HG02610 (cell line): ENCODE data around the gene MCTP1.

Source experiments
- ATAC-seq: cut with Tn5 transposase; IDR thresholded peaks from one replicate; pipeline ENCODE4 v1.9.1; 2021; ENCODE audit warnings: mild to moderate bottlenecking, moderate library complexity; ENCODE audit not compliant: unreplicated experiment

Gene MCTP1

DNA sequence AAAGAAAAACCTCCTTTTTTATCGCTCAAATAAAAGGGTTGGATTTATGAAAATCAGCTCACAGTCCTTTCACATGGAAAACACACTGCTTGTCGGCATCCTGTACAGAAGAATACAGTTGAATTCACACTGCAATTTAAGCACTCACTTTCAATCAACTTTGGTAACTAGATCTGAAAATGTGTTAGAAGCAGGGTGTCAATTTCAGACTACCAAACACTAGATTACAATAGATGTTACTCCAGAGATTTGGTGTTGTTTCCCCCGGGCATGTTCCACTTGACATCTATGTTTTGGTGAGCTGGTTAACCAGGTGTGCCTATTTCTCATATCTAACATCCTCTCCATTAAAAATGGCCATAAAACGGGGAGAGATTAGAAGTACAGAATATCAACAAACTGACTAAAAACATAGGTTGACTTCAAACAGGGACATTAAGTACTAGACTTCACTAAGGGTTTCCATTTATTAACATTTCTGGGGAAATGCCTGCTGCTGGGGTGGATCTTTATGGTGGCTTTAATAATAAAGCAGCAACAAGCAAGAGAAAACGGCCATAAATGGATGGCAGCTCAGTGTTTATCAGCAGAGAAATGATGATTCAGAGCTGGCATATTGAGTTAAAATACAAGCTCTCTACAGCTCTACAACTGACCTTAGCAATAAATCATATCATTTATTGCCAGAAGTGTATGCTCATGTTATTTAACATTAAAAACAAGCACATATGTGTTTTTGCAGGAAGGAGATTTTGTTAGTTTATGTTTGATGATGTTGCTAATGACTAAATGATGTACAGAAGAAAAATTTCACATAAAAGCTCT, 507.6 kb downstream of the MCTP1 start:
- ATAC-seq = no peak

DNA sequence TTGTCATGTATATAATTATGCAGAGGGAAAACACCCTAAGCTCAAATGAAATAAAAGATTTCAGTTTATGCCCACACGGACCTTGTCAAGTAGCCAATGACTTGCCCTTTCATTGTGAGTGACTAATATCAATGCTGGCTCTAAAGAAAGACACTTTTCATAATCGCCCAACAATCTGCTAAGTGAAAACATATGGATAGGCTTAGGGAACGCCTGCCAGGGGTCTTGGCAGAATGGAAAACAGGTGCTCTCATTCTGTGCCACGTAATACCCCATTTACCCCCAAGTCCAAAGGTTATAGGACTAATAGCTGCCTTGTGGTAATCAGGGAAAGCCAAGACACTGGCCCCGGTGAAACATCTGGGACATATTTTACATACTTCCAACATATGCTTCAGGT, 508.7 kb downstream of the MCTP1 start:
- ATAC-seq = no peak

DNA sequence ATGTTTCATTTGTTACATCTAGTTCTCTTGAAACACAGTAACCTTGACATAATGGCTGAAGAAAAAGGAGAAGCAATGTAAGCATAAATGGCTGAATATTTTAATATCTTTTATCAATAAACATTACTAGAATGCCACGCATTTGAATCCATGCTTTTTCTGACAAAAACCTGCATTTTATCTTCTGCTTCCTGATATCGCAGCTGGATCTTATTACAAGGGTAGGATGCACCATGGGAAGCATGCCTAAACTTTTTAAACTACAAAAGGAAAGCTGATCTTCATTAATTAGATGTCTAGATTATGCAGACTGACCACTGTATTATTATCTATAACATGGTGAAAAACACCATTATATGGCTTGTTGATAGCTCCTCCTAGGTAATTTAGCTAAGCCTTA, 509.8 kb downstream of the MCTP1 start:
- no peak for ATAC-seq

DNA sequence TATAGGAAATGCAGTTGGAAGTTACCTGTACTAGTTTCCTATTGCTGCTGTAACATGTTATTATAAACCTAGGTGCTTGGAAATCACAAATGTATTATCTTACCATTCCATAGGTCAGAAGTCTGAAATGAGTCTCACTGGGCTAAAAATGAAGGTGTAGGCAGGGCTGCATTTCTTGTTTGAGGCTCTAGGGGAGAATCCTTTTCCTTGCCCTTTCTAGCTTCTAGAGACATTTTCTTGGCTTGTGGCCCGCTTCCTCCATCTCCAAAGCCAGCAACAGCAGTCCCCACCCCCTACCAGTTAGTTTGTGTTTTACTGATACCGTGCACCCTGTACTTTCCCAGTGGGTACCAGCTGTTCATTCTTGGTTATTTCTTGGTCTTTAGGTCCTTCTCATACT, 513.2 kb downstream of the MCTP1 start:
- ATAC-seq = peak; percentile 55

DNA sequence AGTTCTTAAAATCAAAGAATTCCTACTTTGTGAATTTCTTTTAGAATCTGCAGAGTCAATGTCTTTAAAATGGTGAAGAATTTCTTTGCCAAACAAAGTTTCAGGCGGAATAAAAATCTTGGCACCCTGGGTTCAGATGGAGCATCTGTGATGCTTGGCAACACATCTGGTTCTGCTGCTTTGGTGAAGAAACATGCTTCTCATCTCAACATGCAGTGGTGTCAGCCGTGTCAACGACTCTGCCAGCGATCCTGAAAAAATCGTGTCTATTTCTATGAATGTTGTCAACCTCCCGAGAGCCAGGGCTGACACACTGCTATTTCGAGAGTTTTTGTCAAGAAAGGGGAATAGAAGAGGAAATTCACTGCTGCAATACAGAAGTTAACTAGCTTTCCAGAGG, 514.9 kb downstream of the MCTP1 start:
- ATAC-seq = no peak

DNA sequence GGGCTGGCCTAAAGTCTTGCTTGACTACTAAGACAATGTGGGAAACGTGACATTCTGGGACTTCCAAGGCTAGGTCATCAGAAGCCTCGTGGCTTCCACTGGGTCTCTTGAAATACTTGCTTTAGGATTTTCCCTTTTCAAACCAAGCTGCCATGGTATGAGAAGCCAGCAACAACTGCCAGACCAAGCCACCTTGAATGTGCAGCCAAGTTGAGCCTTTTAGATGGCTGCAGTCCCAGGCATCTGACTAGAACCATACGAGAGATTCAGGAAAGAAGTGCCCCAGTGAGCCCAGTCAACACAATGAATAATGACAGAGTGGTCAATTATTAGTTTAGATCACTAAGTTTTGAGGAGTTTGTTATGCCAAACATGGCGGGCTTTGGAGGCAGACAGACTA, 523.1 kb downstream of the MCTP1 start:
- no peak for ATAC-seq

DNA sequence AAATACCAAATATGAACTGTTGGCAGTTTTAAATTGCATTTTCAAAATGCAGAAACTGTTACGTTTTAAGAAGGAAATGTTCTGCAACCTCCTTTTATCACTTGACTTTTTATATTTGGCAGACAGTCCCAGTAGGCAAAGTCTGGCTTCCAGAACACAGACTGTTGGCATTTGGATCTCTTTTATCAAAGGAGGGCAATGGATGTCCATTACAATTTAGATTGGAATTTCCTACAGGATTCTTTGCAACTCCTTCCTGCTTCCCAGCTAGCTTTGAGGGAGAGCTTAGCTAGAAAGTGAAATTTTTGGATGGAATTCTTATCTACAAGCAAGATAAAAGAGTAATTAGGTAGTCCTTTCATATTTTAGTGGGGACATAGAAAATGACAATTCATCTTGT, 523.8 kb downstream of the MCTP1 start:
- ATAC-seq = no peak

DNA sequence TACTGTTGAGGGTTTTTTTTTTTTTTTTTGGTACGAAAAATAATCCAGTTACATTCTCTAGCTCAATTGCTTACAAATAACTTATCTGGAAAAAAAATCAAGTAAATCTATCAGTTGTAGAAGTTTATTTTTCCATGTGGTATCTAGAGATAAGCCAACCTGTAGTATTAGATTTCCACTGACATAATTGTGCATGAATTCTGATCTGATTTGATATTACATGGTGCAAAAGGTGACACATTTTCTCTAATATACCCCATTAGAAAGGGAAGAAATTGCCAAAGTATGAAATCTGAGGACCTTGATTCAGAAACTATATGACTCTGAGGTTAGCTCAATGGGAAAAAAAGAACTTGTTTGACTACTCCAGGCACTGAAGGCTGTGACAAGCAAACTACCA, 524.9 kb downstream of the MCTP1 start:
- no peak for ATAC-seq

DNA sequence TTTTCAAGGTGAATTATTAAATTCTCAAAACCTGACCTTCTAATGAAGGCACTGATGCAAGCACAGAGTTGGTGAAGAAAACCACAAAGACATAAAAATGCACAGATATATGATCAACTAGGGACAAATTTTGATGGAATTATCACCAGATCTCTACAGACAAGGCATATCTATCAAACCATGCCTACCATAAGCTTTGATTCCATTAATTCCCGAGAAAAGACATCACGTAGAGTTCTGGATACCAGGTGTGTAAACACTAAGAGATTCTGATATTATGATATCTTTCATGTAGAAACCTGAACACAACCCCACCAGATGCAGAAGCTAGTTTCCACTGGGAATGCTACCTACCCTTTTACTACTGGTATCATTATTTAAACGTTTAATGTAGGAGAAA, 525.9 kb downstream of the MCTP1 start:
- no peak for ATAC-seq

DNA sequence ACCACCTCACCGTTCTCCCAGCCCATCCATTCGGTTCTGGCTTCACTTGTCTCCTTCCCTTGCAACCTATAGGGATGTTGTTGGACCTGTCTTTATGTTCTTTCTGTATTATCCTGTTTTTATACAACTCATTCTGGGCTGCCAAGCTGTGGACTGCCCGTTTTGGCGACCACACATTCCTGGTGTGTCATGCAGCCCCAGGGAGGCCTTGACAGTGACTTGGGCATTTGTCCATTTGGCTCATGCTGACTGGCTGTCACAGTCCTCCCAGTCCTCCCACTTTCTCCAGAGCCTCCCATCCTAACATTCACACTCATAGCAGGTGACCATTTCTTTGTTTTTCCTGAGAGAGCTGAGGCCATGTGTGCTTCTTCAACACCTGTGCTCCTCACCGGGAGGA, 530.1 kb downstream of the MCTP1 start:
- ATAC-seq = no peak

DNA sequence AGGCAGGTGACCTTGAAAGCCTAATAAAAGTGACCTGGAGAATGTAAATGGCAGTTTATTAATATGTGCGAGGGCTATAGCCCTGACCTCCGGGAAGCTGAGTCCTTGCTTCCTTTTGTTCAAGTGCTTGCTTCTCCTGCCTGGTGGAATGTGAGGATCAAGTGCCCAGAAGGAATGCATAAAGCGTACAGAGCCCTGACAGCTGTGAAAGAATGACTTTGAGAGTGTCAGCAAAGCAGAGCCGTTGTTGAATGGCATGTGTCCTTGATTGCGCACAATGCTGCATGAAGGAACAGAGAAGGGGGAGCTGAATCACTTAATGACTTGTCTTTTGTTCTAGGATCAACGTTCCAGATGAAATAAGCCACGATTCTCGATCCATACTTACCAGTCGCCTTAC, 533.4 kb downstream of the MCTP1 start:
- no peak for ATAC-seq

DNA sequence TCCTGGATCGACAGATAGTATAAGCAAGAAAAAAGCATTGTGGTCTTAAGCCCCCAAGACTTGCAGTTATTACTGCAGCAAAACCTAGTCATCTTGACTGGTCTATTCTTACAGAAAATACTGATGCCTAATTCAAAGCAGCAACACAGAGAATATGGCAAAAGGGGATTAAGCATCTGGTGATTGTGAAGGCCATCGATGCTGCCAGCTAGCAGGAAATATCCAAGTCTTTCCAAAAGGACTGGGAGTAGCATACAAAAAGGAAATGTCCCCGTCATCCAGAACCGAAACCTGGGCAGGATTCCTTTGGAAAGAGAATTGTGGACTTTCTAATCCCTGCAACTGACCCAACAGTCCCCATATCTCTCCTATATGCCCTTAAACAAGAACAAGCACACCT, 534.2 kb downstream of the MCTP1 start:
- ATAC-seq = no peak

DNA sequence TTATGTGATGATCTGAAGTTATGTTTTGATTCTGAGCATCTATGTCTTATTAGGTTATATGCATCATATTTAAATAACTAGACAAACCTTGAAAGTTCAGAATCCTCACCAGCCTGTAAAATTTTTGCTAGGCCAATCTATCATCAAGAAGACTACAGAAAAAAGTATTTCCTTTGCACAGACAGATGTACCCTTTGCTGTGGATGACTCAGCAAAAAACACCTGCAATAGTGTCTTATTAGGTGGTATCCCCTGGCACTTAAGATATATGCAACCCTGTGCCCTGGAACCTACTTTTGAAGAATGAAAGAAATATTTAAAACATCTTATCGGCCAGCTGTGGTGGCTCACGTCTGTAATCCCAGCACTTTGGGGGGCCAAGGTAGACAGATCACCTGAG, 535.9 kb downstream of the MCTP1 start:
- no peak for ATAC-seq

DNA sequence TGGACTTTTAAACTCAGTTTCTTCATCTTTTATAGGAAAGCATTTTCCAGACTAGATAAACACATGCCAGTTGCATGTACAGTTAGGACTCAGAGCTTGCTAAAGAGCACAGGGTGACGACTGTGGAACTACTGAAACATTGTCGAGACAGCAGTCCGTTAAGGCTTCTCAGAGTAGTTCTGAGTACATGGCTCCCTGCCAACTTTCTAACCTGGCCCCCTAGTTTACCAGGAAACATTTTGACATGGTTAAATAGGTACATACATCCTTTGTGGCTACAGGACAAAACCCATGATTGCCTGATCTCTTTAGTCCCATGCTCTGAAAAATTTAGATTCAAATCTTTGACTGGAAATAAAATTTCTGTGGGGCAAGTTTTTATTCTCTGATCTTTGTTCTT, 536.7 kb downstream of the MCTP1 start:
- ATAC-seq = no peak

DNA sequence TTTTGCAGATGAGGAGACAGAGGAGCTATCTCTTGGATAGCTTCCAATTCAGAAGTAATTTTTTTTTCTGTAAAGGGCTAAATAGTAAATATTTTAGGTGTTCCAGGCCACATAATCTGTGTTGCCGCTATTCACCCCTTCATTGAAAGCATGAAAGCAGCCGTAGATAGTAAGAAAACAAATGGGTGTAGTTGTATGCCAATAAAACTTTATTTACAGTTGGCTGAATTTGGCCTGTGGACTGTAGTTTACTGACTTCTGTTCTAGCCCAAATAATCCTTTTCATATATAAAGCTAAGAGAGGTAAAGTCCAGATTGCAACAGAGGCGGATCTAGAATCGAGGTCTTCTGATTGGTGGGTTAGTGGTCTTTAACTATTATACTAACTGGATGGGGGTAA, 537.5 kb downstream of the MCTP1 start:
- ATAC-seq = no peak

DNA sequence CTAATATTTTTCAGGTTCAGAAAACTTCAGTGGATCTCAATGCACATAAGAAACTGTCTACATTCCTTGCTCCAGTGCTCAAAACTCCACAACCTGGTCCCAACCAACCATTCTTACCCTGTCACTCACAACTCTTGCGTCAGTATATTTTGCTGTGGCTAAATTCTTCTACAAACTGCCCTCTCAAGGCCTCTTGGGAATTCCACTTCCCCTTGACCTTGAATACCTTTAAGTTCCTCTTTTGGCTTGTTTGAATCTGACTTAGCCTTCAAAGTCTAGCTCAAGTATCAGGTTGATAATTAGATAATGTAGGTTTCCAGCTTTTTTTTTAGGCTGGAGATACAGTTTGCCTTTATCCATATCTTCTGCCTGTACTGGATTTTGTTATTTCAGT, 538.2 kb downstream of the MCTP1 start:
- peak; percentile 40 for ATAC-seq

DNA sequence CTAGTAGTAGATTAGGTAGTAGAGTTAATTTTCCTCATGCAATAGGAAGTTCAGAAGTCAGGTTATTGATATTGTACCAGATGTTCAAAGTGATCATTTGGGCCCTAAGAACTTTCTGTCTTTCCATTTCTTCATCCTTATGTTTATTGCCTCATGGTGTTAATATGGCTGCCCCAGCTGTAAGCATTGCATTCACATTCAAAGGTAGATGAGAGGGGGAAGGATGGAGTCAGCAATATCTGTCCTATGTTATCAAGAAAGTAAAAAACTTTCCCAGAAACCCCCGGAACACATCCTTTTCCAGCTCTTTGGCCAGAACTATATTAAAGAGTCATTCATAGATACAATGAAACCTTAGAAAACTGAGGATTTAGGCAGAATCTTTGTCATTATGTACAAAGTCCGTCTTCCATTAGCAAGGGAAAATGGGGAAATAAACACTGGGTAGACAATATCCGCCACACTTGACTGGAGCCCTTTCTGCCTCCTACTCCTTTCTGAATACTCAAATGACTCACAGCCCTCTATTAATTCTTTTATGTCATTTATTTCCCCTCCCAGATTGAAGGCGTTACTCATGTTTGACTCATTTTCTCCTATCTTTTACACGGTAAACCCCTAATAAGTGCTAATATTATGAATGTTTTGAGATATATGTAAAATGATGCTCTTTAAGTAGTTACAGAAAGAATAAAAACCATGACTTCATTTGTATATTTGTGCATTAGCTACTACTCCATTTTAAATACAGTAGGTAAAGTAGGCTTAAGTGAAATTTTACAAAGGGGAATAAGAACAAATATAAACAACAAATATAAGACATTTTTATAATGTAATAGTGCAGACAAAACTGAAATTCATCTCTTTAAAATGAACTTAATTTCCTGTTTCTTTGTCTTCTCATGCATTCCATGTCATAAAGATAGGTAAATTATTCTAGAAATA, 538.8 kb downstream of the MCTP1 start:
- ATAC-seq = peak; percentile 82

DNA sequence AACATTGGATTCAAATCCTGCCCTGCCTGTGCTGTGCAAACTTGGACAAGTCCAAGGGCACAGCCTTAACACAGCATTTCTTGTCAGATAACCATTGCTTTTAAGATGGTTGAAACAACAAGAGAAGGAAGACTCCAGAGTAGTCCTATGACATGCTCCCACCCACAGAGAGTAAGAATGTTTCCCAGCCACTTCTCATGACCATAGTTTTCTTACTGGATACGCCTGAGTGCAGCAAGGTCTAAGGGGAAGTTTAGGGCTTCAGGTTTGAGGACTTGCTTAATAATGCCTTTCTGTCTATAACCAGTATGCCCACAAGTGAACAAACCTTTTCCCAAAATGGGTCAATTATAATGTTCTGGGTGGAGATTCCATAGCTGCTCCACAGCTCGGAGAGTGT, 540.0 kb downstream of the MCTP1 start:
- ATAC-seq = peak; percentile 42

DNA sequence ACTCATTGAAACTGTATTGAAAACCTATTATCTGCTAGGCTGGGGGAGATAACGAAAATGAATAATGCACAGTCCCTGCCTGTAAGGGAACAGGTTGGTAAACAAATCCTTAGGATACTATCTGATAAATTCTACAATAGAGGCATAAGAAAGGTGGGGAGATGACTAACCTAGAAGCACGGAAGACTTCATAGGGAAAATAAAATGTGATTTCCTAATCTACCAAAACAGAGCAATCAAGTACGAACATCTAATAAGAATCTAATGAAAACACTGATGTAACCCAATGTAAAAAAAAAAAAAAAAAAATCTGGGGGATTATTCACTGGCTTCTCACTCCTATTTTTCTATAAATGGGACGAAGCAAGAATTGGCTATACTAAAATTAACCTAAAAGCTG, 542.0 kb downstream of the MCTP1 start:
- ATAC-seq = no peak

DNA sequence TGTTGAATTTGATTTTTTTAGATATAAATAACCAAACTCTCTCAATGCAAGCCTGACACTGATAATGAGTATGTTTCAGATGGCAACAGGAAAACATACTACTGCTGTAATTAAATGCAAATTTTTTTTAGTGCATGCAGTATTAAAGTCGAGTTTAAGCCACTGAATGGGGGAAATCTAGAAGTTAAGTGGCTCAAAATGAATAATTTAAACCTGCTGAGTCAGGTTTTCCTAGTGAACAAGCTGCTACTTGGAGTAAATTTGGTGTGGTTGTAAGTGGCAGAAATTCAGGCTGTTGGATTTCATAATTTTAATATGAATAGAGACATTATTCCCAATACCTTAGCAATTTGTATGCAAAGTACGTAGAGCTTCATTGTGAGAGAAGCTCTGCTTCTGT, 544.6 kb downstream of the MCTP1 start:
- no peak for ATAC-seq

DNA sequence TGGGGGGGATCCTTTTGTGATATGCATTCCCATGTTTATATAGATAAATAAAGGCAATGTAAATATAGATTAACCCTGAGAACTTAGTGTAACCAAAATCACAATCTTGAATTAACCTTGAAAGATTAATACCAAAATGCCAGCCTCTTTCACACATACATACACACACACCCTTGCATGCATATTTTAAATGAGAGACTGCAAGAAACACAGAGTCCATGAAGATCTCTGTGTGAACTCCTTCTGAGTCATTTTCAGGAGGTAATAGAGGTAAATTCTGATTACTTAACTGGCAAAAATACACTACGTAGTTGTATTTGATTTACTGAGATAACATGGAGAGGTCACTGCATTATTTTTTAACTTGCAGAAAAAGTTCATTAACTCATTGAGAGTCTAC, 548.4 kb downstream of the MCTP1 start:
- no peak for ATAC-seq

DNA sequence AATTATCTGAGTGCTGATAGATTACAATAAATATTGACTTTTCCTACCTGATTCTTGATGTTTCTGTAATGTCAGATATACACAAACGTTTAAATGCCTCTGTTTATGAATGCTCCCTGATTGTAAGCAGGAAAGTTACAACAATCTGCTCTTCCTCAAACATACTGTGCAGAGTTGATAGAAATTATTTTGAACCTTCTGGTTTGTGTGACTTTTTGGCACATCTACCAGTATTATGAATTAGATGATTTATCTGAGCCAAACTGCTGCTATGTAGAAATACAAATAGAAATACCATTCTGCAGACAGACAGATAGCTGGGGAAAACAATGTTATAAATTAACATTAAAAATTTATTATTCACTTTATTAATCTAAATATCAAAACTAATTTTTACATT, 553.4 kb downstream of the MCTP1 start:
- ATAC-seq = no peak
